Measurements from ENCODE around the gene PRR5L. TPM values are rescaled to one million over a fixed set of nuclear protein-coding genes. Genes with fewer than 3 reads are reported as not detected.

The PRR5L gene
- total RNA-seq, 1 experiment from 2014 or later = 1.2 TPM

- no TSS peak for BruUV-seq (replicated peaks)
- Mint-ChIP-seq H3K27me3 (ENCODE audit: unreplicated experiment) (peaks cover 55% of the 10 kb centered on the region), H3K4me3 (ENCODE audit: low read depth, unreplicated experiment) (no peak overlapping the region), H3K36me3 (ENCODE audit: insufficient read depth, unreplicated experiment) (no peaks in the 10 kb centered on the region), H3K4me1 (ENCODE audit: low read depth, unreplicated experiment) (peaks cover 3% of the 10 kb centered on the region), H3K27ac (ENCODE audit: unreplicated experiment) (no peak overlapping the region), H3K9me3 (ENCODE audit: low read depth, unreplicated experiment) (no peaks in the 10 kb centered on the region)
- no peak for DNase-seq
- TF ChIP-seq, protein P1, sequence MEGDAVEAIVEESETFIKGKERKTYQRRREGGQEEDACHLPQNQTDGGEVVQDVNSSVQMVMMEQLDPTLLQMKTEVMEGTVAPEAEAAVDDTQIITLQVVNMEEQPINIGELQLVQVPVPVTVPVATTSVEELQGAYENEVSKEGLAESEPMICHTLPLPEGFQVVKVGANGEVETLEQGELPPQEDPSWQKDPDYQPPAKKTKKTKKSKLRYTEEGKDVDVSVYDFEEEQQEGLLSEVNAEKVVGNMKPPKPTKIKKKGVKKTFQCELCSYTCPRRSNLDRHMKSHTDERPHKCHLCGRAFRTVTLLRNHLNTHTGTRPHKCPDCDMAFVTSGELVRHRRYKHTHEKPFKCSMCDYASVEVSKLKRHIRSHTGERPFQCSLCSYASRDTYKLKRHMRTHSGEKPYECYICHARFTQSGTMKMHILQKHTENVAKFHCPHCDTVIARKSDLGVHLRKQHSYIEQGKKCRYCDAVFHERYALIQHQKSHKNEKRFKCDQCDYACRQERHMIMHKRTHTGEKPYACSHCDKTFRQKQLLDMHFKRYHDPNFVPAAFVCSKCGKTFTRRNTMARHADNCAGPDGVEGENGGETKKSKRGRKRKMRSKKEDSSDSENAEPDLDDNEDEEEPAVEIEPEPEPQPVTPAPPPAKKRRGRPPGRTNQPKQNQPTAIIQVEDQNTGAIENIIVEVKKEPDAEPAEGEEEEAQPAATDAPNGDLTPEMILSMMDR (IDR thresholded peaks at IDR 0.05; ENCODE audit: unreplicated experiment) = no peak
- CTCF ChIA-PET = no interaction called here
- intact Hi-C loops (cut with micrococcal nuclease; ENCODE audit: unreplicated experiment) = no loop called here
Measured at GRCh38 chr11:36441610-36442208, 145.6 kb downstream of the PRR5L start.

DNA sequence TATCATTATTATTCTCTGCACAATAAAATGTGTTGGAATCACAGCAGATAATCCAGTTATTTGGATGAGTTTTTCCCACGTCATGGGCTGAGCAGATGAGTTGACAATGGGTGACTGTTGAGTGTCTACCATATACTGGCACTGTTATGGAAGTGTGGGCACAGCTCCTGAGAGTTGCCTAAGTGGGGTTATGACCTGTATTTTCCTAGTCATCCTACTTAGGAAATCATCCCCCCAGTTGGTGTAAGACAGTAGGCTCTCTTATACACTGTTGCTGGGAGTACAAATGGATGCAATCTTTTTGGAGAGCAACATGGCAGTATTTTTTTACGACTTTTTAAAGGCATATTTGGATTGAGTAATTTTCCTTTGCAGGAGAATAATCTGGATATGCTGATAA lies 147.6 kb downstream of the PRR5L start:
- BruUV-seq (replicated peaks) = no TSS peak
- Mint-ChIP-seq H3K4me1 (ENCODE audit: low read depth, unreplicated experiment) (peaks cover 22% of the 10 kb centered on the region), H3K27me3 (ENCODE audit: unreplicated experiment) (peaks cover 36% of the 10 kb centered on the region), H3K9me3 (ENCODE audit: low read depth, unreplicated experiment) (no peaks in the 10 kb centered on the region), H3K4me3 (ENCODE audit: low read depth, unreplicated experiment) (no peak overlapping the region), H3K27ac (ENCODE audit: unreplicated experiment) (no peak overlapping the region), H3K36me3 (ENCODE audit: insufficient read depth, unreplicated experiment) (no peaks in the 10 kb centered on the region)
- TF ChIP-seq, protein P1 (IDR thresholded peaks at IDR 0.05; ENCODE audit: unreplicated experiment) = no peak
- intact Hi-C loops (cut with micrococcal nuclease; ENCODE audit: unreplicated experiment) = loop anchor here (1.0 kb wide), 1 partner anchor 26 kb away; no protein-coding TSS in a partner anchor
- CTCF ChIA-PET = no interaction called here
- DNase-seq = no peak

GRCh38 chr11:36446135-36446534 lies 150.0 kb downstream of the PRR5L start:
- intact Hi-C loops (cut with micrococcal nuclease; ENCODE audit: unreplicated experiment) = no loop called here

DNA sequence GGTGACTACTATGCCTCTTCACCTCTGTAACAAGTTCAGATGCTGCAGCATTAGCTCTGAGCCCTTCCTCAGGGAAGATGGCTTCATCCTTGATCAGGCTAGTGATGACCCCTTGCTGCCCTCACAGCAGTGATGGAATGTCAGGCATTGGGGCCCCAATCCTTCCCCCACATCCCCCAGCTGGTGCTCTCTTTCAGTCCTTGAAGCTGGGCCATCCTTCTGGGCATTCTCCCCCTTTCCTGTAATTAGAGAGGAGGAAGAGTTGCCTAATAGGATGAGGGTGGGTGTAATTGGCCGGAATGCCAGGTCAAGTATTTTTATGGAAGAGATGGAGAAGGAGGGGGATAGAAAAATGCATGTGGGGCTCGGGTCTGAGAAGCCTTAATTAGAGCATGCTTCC lies 151.4 kb downstream of the PRR5L start:
- no peak overlapping the region for H3K27ac Mint-ChIP-seq (ENCODE audit: unreplicated experiment)
- DNase-seq = no peak
- CTCF ChIA-PET = no interaction called here
- H3K4me3 Mint-ChIP-seq (ENCODE audit: low read depth, unreplicated experiment) = no peak overlapping the region
- intact Hi-C loops (cut with micrococcal nuclease; ENCODE audit: unreplicated experiment) = no loop called here
- H3K27me3 Mint-ChIP-seq (ENCODE audit: unreplicated experiment) = peaks cover 31% of the 10 kb centered on the region
- H3K4me1 Mint-ChIP-seq (ENCODE audit: low read depth, unreplicated experiment) = peaks cover 41% of the 10 kb centered on the region
- no peaks in the 10 kb centered on the region for H3K9me3 Mint-ChIP-seq (ENCODE audit: low read depth, unreplicated experiment)
- BruUV-seq (replicated peaks) = no TSS peak
- TF ChIP-seq, protein P1 (IDR thresholded peaks at IDR 0.05; ENCODE audit: unreplicated experiment) = no peak
- no peaks in the 10 kb centered on the region for H3K36me3 Mint-ChIP-seq (ENCODE audit: insufficient read depth, unreplicated experiment)

More at GRCh38 chr11:36446135-36446534, 150.0 kb downstream of the PRR5L start:
- Mint-ChIP-seq H3K27ac (ENCODE audit: unreplicated experiment) (no peak overlapping the region), H3K27me3 (ENCODE audit: unreplicated experiment) (peaks cover 43% of the 10 kb centered on the region), H3K4me3 (ENCODE audit: low read depth, unreplicated experiment) (no peak overlapping the region), H3K9me3 (ENCODE audit: low read depth, unreplicated experiment) (no peaks in the 10 kb centered on the region), H3K4me1 (ENCODE audit: low read depth, unreplicated experiment) (peaks cover 37% of the 10 kb centered on the region), H3K36me3 (ENCODE audit: insufficient read depth, unreplicated experiment) (no peaks in the 10 kb centered on the region)
- CTCF ChIA-PET = no interaction called here
- BruUV-seq (replicated peaks) = no TSS peak
- TF ChIP-seq, protein P1 (IDR thresholded peaks at IDR 0.05; ENCODE audit: unreplicated experiment) = no peak
- DNase-seq = no peak
